Left hindlimb (tissue), 1 donor: Measurements from ENCODE around the gene COLGALT1.
"Not testable (repeated sequence)": the region's sequence is repeated elsewhere in the genome, so short reads cannot be mapped to it uniquely, and the experiment has no call there.

Experiments used
- DNase-seq: peaks from one replicate; pipeline ENCODE4 v3.0.0-alpha.2; 2018

The COLGALT1 gene

GRCh38 chr19:17555480-17555928 is at the start of gene COLGALT1:
COLGALT1 (plus strand) TSS chr19:17555649; CDS start chr19:17555714, 65 bp downstream.
- peak; percentile 96 for DNase-seq

GRCh38 chr19:17506745-17507144 is 48.7 kb upstream of the COLGALT1 start:
- DNase-seq = no peak

DNA sequence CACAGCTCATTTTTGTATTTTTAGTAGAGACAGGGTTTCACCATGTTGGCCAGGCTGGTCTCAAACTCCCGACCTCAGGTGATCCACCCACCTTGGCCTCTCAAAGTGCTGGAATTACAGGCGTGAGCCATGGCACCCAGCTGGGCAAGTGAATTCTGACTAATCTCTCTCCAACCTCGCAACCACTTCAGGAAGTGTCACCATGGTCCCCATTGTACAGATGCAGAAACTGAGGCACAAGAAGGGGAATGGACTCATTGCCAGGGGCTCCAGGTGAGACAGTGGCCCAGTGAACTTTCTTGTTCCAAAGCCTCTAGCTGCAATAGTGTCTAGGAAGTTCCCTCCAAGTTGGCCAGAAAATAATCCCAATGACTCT is 46.9 kb upstream of the COLGALT1 start:
- not testable (repeated sequence) for DNase-seq

GRCh38 chr19:17510220-17510993 is 45.0 kb upstream of the COLGALT1 start:
- DNase-seq = no peak

- peak; percentile 89 for DNase-seq
Measured at GRCh38 chr19:17511724-17512573, 43.5 kb upstream of the COLGALT1 start.

GRCh38 chr19:17512574-17512939 is 42.9 kb upstream of the COLGALT1 start:
- no peak for DNase-seq

DNA sequence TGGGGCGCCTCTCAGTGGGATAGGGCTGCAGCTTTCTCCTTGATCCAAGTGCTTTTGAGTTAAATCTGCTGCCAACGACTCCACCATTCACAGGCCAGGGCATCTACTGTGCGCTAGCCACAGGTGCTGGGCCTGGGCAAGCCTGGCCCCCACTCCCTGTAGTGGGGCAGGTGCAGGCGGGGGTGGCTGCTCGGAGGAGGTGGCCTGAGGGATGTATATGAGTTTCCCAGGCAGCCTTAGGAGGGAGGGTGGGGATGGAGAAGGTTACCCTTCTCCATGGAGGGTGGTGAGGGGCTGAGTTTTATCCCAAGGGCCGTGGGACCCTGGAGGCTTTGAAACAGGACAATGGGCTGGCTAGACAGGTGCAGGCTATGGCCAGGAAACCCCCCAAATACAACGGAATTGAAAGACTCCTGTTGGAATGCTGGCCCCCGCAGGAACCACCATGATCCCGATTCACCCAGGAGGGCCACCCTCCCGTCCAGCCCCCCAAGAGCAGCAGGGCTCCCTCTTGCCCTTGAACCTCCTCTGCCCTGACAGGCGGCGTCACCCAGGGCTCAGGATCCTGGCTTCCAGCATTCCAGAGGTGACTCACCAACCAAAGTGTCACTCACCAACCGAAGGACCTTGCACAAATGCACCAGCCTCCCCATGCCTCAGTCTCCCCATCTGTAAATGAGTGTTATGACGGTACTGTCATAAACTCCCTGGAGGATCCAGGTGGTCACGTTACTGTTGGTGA is 39.9 kb upstream of the COLGALT1 start:
- DNase-seq = no peak

- DNase-seq = no peak
Measured at GRCh38 chr19:17517898-17518297, 37.6 kb upstream of the COLGALT1 start.

- not testable (repeated sequence) for DNase-seq
Measured at GRCh38 chr19:17518654-17519053, 36.8 kb upstream of the COLGALT1 start.

- DNase-seq = no peak
Measured at GRCh38 chr19:17519967-17520366, 35.5 kb upstream of the COLGALT1 start.

DNA sequence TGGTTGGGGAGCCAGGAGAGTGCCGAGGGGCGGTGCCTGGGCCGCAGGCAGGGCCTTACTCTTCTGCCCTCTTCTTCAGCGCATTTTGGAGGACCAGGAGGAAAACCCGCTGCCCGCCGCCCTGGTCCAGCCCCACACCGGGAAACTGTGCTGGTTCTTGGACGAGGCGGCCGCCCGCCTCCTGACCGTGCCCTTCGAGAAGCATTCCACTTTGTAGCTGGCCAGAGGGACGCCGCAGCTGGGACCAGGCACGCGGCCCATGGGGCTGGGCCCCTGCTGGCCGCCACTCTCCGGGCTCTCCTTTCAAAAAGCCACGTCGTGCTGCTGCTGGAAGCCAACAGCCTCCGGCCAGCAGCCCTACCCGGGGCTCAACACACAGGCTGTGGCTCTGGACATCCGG is 34.6 kb upstream of the COLGALT1 start:
- no peak for DNase-seq

DNA sequence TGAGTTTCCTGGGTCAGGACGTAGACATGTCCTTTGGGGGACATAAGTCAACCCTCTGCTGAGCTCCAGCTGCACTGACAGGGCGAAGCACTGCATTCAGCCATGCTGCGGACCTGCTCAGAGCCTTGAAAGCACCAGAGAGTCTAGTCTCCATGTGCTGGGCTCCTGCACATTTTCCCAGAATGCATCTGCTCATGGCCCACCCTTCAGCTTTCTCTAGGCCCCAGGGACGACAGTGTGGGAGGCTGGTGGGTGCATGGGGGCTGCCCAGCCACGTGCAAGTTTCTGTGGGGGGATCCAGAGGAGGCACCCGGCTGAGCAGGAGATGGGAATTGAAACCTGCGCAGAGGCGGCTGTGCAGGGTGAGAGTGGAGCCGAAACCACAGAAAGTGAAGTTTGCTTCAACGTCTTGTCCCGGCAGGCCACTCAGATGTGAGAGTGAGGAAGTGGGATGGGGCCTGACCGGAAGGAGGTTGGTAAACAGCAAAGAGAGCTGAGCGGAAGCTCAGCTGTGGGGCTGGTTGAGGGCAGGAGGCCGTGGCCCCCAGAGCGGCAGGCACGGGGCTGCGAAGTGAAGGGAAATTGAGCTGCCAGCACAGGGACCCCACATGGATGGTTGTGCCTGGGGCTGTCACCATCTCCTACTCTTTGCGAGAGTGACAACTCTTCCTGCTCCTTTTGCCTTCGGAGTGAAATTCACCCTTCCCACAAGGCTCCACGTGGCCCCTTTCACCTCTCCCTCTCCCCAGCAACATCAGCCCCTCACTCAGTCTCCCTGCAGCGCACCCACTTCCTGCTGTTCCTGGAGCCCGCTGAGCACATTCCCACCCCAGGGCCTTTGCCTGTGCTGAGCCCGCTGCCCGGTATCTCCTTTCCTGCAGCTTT is 32.2 kb upstream of the COLGALT1 start:
- DNase-seq = no peak

DNA sequence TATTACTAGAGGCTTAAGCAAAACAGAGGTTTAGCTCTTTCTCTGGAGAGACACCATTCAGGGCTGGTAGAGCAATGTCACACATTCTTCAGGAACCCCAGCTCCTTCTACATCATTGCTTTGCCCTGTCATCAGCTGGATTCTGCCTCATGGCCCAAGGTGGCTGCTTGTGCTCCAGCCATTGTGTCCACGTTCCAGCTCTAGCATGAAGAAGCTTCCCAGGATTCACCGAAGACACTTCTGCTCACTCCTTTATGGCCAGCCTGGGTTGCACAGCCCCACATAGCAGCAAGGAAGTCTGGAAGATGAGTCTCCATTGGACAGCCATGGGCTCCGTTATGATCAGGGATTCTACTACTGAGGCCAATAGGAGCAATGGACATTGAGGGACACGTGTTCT is 30.8 kb upstream of the COLGALT1 start:
- DNase-seq = no peak

GRCh38 chr19:17525141-17525540 is 30.3 kb upstream of the COLGALT1 start:
- DNase-seq = no peak

GRCh38 chr19:17526922-17527321 is 28.5 kb upstream of the COLGALT1 start:
- DNase-seq = no peak

DNA sequence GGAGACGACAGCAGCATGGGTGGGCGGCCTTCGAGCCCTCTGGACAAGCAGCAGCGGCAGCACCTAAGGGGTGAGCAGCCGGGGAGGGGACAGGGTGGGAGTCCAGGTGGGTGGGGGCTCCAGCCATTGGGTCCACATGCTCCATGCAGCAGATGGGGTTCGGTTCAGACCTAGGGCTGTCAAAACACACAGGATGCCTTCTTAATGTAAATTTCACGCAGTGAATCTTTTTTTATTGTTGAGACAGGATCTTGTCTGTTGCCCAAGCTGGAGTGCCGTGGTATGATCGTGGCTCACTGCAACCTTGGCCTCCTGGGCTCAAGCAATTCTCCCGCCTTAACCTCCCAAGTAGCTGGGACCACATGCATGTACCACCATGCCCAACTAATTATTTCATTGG is 28.1 kb upstream of the COLGALT1 start:
- no peak for DNase-seq

DNA sequence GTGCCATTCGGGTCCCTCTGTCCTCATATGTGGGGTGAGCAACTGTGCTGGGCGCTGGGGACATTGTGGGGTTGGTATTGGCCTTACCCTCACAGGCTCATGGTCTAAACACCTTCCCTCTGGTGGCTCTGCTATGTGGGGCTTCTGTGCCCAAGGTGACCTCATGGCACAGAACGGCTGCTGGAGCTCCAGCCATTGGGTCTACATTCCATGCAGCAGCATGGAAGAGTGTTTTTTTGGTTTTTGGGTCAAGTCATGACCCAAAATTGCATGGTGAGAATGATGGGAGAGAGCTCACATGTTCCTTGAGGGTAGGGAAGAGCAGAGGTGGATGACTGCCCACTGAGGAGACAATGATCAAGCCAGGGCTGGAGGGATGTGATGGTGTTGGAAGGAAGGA is 26.8 kb upstream of the COLGALT1 start:
- no peak for DNase-seq

- no peak for DNase-seq
Measured at GRCh38 chr19:17529239-17530158, 25.9 kb upstream of the COLGALT1 start.

- no peak for DNase-seq
Measured at GRCh38 chr19:17530586-17530985, 24.9 kb upstream of the COLGALT1 start.

- no peak for DNase-seq
Measured at GRCh38 chr19:17532116-17532515, 23.3 kb upstream of the COLGALT1 start.

DNA sequence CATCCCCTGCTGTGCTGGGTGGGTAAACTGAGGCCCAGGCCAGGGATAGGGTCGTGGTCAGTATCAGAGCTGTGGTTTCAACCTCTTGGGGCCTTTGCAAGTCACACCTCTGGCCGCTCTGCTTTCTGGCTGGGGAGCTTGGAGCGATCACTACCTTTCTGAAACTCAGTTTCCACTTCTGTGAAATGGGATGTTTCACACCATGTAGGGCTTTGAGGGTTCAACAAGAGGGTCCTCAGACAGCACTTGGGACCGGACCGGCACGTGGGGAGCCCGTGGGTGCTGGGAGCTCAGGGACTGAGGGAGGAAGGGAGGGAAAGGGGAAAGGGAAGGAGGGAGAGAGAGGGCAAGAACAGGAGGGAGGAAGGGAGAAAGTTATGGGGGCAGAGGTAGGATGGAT is 22.9 kb upstream of the COLGALT1 start:
- DNase-seq = no peak
